Heart left ventricle (tissue), 16 donors: Measurements from ENCODE around the gene CNNM4. TPM values are rescaled to one million over a fixed set of nuclear protein-coding genes. Genes with fewer than 3 reads are reported as not detected.

Source experiments
- ATAC-seq, 4 donors: fragments of 200-7000 bp; cut with Tn5 transposase; one replicate each; pipeline ENCODE4 v1.9.1; 2020 to 2022; ENCODE audit warnings: moderate library complexity in 4 of 4, mild to moderate bottlenecking in 3 of 4, moderate number of reproducible peaks in 1 of 4
- DNase-seq, 5 donors: peaks; one replicate each; pipeline ENCODE4 v3.0.0-alpha.2; 2020
- H3K27ac ChIP-seq, 12 donors: fragments of 200-600 bp; sonication (generic) in 4 of 12; one replicate each; pipeline versions ENCODE4 v1.5.0 to v1.8.0; 2016 to 2022; ENCODE audit warnings: mild to moderate bottlenecking in 2 of 12
- H3K27me3 ChIP-seq, 9 donors: fragments of 200-600 bp; sonication (generic) in 2 of 9; one replicate each; pipeline versions ENCODE4 v1.5.1 to v1.8.0; 2016 to 2022; ENCODE audit warnings: mild to moderate bottlenecking in 3 of 9
- H3K36me3 ChIP-seq, 9 donors: fragments of 200-600 bp; sonication (generic) in 2 of 9; one replicate each; pipeline versions ENCODE4 v1.5.0 to v1.8.0; 2018 to 2022; ENCODE audit warnings: mild to moderate bottlenecking in 2 of 9
- H3K4me1 ChIP-seq, 12 donors: fragments of 200-600 bp; sonication (generic) in 4 of 12; one replicate each; pipeline versions ENCODE4 v1.5.0 to v1.8.0; 2016 to 2022; ENCODE audit warnings: mild to moderate bottlenecking in 3 of 12
- H3K4me3 ChIP-seq, 12 donors: fragments of 200-600 bp; sonication (generic) in 4 of 12; one replicate each; pipeline versions ENCODE4 v1.5.0 to v1.8.0; 2017 to 2022; ENCODE audit warnings: mild to moderate bottlenecking in 9 of 12, moderate library complexity in 4 of 12
- H3K9me3 ChIP-seq, 12 donors: fragments of 200-600 bp; sonication (generic) in 4 of 12; one replicate each; pipeline versions ENCODE4 v1.5.0 to v1.8.0; 2016 to 2022; ENCODE audit warnings: mild to moderate bottlenecking in 1 of 12
- CTCF ChIP-seq, 12 donors: fragments of 200-600 bp; sonication (generic) in 4 of 12; IDR thresholded peaks; one replicate each; pipeline versions ENCODE4 v1.5.0 to v1.8.0; 2018 to 2022; ENCODE audit warnings: antibody characterized with exemption in 12 of 12, mild to moderate bottlenecking in 5 of 12
- POLR2A ChIP-seq, 2 donors: fragments of 450-650 bp; IDR thresholded peaks; one replicate each; pipeline ENCODE4 v1.6.1; 2017; ENCODE audit warnings: antibody characterized with exemption in 2 of 2, mild to moderate bottlenecking in 2 of 2, moderate library complexity in 2 of 2
- WGBS, 4 donors: extraction: QIAGEN DNeasy Blood & Tissue Kit in 2 of 4; methylation state at CpG; one replicate each; pipeline versions ENCODE4 v1.1.5 to v1.1.7; 2013 to 2018; 5-methylcytosine and 5-hydroxymethylcytosine counted together
- intact Hi-C, 10 donors: fragments of 100-400 bp; cut with DNase I; formaldehyde crosslinking; loops; one replicate each; pipeline versions ENCODE4 v1.11.1 to v1.14.2; 2022
- polyA plus RNA-seq, 2 donors: library from polyadenylated mRNA; stranded (reverse); fragments of 200-250 nt; gene quantifications; one replicate each; pipeline ENCODE4 v1.2.3, GENCODE V29; 2013
- total RNA-seq, 9 donors: library from RNA; depleted of rRNA in 2 of 9; stranded (reverse); fragments of >200 nt in 2 of 9; fragmentation: NEBNext Ultra II Directional in 3 of 9; extraction: Animal tissue kit (Norgen Biotek cat#: 25700) in 3 of 9; gene quantifications; one replicate each; pipeline versions ENCODE4 v1.1.0 to v1.2.4, GENCODE V29; 2016 to 2023
- donor health status: ischemic (EF 13 %, LVEDD 7.1; RV severe dilation, severe dysfunction).
- donor health status: healthy with polysubstance abuse.
- donor health status: DM: no; HTN: yes; CAD: no.
- donor health status: DM: no; HTN: no; CAD: no.
- donor health status: ischemic (EF 25% LVEDD 6.9; RV normal size, moderate dysfunction).
- donor health status: ischemic (EF 25% LVEDD 5.7; RV mildly dilated, moderate dysfunction).
- donor health status: healthy.
- donor health status: DM: yes; HTN: yes; CAD: no.
- donor health status: ischemic (EF 35%, LVEDD 5.7; RV mildly dilated, moderate dysfunction).
- donor health status: nonischemic (EF 11% LVEDD 7.7; RV severe dilation, severe dysfunction).
- donor health status: DM: yes; HTN: yes; CAD: no.
- donor health status: PGD.
- donor health status: ischemic (EF 29% LVEDD 5.4; RV normal size, mild dysfunction).
- donor health status: nonischemic (EF 23%, LVEDD 6.1; RV moderate dilation, normal function).

The CNNM4 gene
- total and polyA plus RNA-seq, 11 donors: 11.3 to 47.7 (median 27.7) TPM

DNA sequence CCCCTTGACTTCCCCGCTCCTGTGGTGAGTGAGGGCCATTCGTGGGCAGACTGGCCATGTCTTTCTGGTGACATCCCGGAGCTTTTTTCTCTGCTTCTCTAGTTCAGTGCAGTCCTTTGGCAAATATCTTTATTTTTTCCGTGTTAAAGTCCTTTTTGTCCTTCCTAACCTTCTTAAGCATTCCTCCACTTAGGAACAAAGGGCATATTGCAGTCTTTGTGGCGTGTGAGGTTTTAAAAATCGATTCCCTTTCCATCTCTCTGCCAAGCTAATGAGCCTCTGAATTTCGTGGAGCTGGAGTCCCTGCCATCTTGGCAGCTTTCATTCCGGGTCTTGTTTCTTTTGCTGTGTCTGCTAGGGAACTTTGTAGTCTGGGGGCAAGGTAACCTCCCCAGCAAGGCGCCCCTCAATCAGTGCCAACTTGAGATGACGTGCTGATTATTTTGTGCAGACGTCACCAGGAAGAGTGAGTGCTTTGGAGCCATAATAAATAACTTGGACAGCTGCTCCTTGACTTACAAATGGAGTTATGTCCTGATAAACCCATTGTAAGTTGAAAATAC is 60.5 kb downstream of the CNNM4 start:
- intact Hi-C loops: no loop called here
- peaks cover 0 to 44% (median 27%) of the 10 kb centered on the region in 9 donors for H3K36me3 ChIP-seq
- H3K4me1 ChIP-seq: peaks cover 3 to 71% (median 51%) of the 10 kb centered on the region in 12 donors
- H3K27me3 ChIP-seq: no peaks in the 10 kb centered on the region
- no peak overlapping the region for H3K4me3 ChIP-seq
- TF ChIP-seq POLR2A (IDR thresholded peaks at IDR 0.05) (no peak), CTCF (IDR thresholded peaks at IDR 0.05) (no peak)
- H3K9me3 ChIP-seq: no peaks in the 10 kb centered on the region
- WGBS, 4 donors: 70 to 77% (median 75%) methylated on average over 11 of the region's 11 CpGs
- ATAC-seq: no peak
- no peak overlapping the region for H3K27ac ChIP-seq
- no peak for DNase-seq

- no peak for ATAC-seq
- Histone ChIP-seq H3K9me3 (no peaks in the 10 kb centered on the region), H3K36me3 (peaks cover 0 to 60% (median 43%) of the 10 kb centered on the region in 9 donors), H3K4me3 (no peak overlapping the region), H3K4me1 (peaks cover 0 to 61% (median 43%) of the 10 kb centered on the region in 12 donors), H3K27ac (no peak overlapping the region), H3K27me3 (no peaks in the 10 kb centered on the region)
- intact Hi-C loops: no loop called here
- 43 to 56% (median 48%) methylated on average over 4 of the region's 4 CpGs for WGBS, 4 donors
- peak in 1 of 5 donors; percentile 31 for DNase-seq
- no peak for TF ChIP-seq POLR2A (IDR thresholded peaks at IDR 0.05)
- TF ChIP-seq CTCF (IDR thresholded peaks at IDR 0.05): no peak
Measured at GRCh38 chr2:96822786-96823185, 62.1 kb downstream of the CNNM4 start.

- ATAC-seq (peak in 1 of 4 donors; percentile 5), DNase-seq (peak in 1 of 5 donors; percentile 60)
- TF ChIP-seq POLR2A (IDR thresholded peaks at IDR 0.05) (no peak), CTCF (IDR thresholded peaks at IDR 0.05) (no peak)
- intact Hi-C loops: no loop called here
- H3K4me3 ChIP-seq: no peak overlapping the region
- WGBS, 4 donors: 69 to 76% (median 71%) methylated on average over 11 of the region's 11 CpGs
- peaks cover 0 to 61% (median 47%) of the 10 kb centered on the region in 9 donors for H3K36me3 ChIP-seq
- no peak overlapping the region for H3K27ac ChIP-seq
- H3K4me1 ChIP-seq: peaks cover 0 to 57% (median 38%) of the 10 kb centered on the region in 12 donors
- no peaks in the 10 kb centered on the region for H3K27me3 ChIP-seq
- no peaks in the 10 kb centered on the region for H3K9me3 ChIP-seq
Measured at GRCh38 chr2:96823198-96823597, 62.5 kb downstream of the CNNM4 start.

GRCh38 chr2:96824079-96824870 is 63.6 kb downstream of the CNNM4 start:
- no peaks in the 10 kb centered on the region for H3K9me3 ChIP-seq
- H3K27ac ChIP-seq: no peak overlapping the region
- DNase-seq (no peak), ATAC-seq (no peak)
- 54 to 61% (median 58%) methylated on average over 6 of the region's 6 CpGs for WGBS, 4 donors
- H3K4me3 ChIP-seq: no peak overlapping the region
- no peak for TF ChIP-seq CTCF (IDR thresholded peaks at IDR 0.05)
- TF ChIP-seq POLR2A (IDR thresholded peaks at IDR 0.05): no peak
- H3K4me1 ChIP-seq: peaks cover 0 to 46% (median 28%) of the 10 kb centered on the region in 12 donors
- no peaks in the 10 kb centered on the region for H3K27me3 ChIP-seq
- peaks cover 0 to 69% (median 58%) of the 10 kb centered on the region in 9 donors for H3K36me3 ChIP-seq
- intact Hi-C loops: no loop called here
